GM12874 (cell line): ENCODE data around the gene NHLRC4.

Experiments
- TF ChIP-seq, protein P1 (sequence below): IDR thresholded peaks from 2 replicates; pipeline ENCODE4 v1.5.1; 2011; ENCODE audit warnings: low read depth, mild to moderate bottlenecking, control low read depth, low read length, moderate library complexity; ENCODE audit not compliant: insufficient read depth

NHLRC4 gene

DNA sequence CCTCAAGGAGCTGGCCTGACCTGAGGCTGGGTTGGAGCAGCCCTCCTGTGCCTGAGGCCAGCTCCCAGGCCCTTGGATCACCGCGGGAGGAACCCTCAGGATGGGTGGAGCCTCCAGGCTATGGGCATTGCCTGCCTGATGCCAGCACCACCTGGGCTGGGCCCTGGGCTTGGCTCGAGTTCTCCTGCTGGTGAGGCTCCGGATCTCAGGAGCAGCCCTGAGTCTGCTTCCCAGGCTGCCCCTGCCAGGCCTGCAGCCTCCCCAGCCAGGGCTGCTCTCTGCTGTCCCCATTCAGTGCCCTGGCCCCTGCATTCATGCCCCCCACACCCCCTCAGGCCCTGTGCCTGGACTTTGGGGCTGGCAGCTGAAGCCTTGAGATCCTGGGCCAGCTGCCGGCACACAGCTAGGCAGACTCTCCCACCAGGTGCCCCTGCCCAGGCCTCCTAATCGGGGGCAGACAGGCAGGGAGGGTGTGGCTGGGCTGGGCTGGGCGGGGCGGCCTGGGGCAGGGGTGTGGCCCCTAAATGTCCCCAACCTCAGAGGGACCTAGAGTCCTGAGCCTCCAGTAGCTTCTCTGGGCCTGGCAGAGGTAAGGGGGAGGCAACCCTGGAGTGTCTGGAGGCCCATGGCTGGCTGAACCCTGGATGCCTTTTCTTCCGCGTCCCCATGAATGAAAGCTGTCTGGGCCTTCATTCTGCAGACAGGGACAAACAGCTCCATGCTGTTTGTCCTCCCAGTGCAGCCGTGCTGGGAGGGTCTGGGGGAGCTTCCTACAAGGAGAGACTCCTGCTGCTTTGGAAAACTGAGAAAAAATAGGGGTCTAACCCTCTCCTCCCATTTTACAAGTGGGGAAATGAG is 1.8 kb downstream of the NHLRC4 start:
- TF ChIP-seq, protein P1, sequence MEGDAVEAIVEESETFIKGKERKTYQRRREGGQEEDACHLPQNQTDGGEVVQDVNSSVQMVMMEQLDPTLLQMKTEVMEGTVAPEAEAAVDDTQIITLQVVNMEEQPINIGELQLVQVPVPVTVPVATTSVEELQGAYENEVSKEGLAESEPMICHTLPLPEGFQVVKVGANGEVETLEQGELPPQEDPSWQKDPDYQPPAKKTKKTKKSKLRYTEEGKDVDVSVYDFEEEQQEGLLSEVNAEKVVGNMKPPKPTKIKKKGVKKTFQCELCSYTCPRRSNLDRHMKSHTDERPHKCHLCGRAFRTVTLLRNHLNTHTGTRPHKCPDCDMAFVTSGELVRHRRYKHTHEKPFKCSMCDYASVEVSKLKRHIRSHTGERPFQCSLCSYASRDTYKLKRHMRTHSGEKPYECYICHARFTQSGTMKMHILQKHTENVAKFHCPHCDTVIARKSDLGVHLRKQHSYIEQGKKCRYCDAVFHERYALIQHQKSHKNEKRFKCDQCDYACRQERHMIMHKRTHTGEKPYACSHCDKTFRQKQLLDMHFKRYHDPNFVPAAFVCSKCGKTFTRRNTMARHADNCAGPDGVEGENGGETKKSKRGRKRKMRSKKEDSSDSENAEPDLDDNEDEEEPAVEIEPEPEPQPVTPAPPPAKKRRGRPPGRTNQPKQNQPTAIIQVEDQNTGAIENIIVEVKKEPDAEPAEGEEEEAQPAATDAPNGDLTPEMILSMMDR: no peak

DNA sequence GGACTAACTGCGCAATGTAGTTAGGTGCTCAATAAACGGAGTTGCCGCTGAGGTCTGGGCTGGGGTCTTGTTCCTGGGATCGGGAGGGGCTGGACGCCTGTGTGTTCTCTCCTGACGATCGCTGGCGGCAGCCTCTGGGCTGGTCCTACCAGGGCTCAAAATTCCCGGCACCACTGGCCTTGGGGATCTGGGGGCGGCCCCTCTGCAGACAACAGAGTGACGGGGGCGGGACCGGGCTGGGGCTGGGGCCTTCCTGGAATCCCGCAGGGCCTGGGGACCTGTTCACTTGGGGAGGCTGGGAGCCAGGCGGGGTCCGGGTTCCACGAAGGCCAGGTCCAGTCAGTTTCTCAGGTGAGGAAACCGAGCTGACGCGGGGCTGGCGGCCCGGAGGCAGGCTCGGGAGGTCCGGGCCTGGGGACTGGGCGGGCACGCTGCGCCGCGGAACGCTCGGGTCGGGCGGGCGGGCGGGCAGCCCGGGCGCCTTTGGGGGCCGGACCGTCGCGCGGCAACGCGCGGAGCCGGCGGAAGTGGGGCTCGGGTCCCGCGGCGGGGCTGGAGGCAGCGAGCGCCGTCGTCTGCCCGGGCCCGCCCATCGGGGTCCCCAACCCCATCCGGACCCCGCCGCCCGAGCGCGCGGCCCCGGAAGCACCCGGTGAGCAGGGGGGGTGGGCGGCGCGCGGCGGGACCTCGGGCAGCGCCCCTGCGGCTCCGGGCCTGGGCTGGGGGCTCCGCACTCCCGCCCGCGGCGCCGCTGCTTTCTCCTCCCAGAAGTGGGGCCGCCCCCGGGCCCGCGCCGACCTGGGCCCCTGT is 2.8 kb downstream of the NHLRC4 start, which contains the start of gene PIGQ:
PIGQ (plus strand) TSS at position 524 of the 810 bp plus-strand sequence. CDS start 4,107 bp downstream, outside the sequence.
- TF ChIP-seq, protein P1: no peak

DNA sequence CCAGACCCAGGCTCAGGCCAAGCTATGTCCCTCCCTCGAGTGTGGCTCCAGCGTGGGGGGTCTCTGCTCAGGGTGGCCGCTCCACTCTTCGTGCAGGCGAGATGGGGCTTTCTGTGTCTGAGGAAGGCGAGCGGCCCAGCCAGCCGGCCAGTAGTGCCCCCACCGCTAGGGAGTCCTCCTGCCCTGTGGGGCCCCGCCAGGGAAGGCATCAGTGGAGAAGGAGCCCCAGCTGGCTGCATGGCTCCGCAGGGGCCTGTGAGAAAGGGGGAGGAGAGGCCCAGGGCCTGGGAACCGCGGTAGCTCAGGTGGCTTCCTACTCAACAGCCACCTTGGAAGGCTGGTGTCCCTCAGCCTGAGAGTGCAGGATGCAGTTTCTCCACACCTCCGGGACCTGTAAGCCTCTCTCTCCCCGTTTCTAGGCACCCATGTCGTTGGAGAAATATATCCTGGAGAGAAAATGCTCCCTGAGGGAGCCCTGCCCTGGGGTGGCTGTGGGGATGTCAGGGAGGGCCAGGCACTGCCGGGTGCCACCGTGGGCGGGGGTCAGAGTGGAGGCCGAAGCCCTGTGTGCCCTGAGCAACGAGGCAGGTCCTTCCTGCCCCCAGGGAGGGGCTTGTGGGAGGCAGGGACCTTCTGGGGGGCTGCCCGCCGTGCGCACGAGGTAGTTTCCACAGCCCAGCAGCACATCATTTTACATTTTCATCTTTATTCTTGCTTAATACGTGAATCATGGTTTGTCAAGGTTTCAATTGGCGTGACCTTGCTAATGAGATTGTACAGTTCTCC is 6.3 kb downstream of the NHLRC4 start:
- TF ChIP-seq, protein P1: no peak

DNA sequence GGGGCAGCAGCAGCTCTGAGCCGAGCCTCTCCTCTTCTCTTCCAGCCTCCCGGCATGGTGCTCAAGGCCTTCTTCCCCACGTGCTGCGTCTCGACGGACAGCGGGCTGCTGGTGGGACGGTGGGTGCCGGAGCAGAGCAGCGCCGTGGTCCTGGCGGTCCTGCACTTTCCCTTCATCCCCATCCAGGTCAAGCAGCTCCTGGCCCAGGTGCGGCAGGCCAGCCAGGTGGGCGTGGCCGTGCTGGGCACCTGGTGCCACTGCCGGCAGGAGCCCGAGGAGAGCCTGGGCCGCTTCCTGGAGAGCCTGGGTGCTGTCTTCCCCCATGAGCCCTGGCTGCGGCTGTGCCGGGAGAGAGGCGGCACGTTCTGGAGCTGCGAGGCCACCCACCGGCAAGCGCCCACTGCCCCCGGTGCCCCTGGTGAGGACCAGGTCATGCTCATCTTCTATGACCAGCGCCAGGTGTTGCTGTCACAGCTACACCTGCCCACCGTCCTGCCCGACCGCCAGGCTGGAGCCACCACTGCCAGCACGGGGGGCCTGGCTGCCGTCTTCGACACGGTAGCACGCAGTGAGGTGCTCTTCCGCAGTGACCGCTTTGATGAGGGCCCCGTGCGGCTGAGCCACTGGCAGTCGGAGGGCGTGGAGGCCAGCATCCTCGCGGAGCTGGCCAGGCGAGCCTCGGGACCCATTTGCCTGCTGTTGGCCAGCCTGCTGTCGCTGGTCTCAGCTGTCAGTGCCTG is 7.4 kb downstream of the NHLRC4 start:
- TF ChIP-seq, protein P1: no peak

DNA sequence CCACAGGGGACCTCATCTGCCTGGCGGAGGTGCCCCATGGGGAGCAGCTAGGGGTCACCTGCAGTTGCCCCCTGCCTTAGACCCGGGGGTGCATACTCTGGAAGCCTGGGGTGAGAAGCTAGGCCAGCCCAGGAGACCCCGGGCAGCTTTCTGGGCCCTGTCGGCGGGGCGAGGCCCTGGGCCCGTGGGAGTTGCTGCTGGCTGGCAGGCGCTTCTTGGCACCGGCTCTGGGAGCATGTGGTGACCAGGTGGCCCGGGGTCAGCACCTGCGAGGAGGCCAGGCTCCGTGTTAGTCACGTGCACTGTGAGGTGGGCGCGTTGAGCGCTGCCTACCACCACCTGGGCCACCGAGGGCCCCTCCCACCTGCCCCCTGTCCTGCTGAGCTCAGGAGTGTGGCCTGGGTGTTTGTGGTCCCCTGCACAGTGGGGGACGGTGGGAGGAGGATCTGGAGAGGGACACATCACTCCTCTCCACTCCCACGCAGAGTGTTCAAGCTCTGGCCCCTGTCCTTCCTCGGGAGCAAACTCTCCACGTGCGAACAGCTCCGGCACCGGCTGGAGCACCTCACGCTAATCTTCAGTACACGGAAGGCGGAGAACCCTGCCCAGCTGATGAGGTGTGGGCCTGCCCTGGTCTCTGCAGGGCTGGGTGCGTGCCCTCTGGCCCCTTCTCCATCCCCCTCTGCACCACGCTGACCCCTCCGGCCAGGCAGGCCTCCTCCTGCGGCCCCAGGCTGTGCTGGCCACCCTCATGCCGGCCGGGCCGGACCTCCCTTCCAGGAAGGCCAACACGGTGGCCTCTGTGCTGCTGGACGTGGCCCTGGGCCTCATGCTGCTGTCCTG is 8.8 kb downstream of the NHLRC4 start:
- TF ChIP-seq, protein P1: no peak

DNA sequence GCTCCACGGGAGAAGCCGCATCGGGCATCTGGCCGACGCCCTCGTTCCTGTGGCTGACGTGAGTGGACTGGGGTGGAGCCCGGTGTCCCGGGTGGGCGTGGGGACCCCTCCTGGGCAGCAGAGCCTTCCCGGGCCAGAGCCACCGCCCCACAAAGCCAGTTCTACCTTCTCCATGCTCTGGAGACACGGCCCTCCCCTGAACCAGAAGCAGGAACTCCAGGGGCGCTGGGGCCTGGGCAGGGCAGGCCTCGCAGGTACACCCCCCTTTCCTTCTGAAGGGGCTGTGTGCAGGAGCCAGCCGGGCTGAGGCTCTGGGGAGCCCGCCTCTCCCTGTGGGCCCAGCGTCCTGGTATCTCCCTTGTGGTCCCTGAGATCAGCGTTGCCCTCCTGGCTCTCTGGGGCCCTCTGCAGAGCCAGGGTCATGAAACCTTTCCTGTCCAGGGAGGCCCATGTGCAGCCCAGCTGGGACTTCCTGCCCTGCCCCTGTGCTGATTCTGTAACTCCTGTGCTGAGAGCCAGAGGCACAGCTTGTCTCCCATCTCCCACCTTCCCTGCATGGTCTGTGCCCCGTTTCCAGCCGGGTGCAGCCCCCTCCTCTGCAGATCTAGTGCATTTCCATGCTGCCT is 9.5 kb downstream of the NHLRC4 start:
- TF ChIP-seq, protein P1: no peak
